Measurements from ENCODE around the gene LHFPL3.

GRCh38 chr7:104878577-104878976, 550.2 kb downstream of the LHFPL3 start:
- TF ChIP-seq, protein P1, sequence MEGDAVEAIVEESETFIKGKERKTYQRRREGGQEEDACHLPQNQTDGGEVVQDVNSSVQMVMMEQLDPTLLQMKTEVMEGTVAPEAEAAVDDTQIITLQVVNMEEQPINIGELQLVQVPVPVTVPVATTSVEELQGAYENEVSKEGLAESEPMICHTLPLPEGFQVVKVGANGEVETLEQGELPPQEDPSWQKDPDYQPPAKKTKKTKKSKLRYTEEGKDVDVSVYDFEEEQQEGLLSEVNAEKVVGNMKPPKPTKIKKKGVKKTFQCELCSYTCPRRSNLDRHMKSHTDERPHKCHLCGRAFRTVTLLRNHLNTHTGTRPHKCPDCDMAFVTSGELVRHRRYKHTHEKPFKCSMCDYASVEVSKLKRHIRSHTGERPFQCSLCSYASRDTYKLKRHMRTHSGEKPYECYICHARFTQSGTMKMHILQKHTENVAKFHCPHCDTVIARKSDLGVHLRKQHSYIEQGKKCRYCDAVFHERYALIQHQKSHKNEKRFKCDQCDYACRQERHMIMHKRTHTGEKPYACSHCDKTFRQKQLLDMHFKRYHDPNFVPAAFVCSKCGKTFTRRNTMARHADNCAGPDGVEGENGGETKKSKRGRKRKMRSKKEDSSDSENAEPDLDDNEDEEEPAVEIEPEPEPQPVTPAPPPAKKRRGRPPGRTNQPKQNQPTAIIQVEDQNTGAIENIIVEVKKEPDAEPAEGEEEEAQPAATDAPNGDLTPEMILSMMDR (IDR thresholded peaks at IDR 0.05 in 2 of 3, conservative IDR thresholded peaks at IDR 0.05 in 1 of 3; ENCODE audit: borderline replicate concordance in 1 of 3, insufficient read depth in 1 of 3, low read depth in 2 of 3, low read length in 2 of 3), result no peak
- TF ChIP-seq POLR2A (IDR thresholded peaks at IDR 0.05; ENCODE audit: borderline replicate concordance, extremely low read depth, insufficient read depth, insufficient read length), result no peak
- TF ChIP-seq, protein P2, sequence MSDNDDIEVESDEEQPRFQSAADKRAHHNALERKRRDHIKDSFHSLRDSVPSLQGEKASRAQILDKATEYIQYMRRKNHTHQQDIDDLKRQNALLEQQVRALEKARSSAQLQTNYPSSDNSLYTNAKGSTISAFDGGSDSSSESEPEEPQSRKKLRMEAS (IDR thresholded peaks at IDR 0.05), result no peak
